ENCODE data around the gene OGG1.
"Not testable (repeated sequence)": the region's sequence is repeated elsewhere in the genome, so short reads cannot be mapped to it uniquely, and the experiment has no call there.

Gene OGG1

GRCh38 chr3:9770276-9770812, 20.6 kb downstream of the OGG1 start:
- no peaks in the 10 kb centered on the region for H3K27me3 ChIP-seq (ENCODE audit: control insufficient read depth in 1 of 2, insufficient read depth in 2 of 2, low read length in 2 of 2)
- peaks cover 32 to 33% of the 10 kb centered on the region in 2 donors for H3K4me1 ChIP-seq (ENCODE audit: control insufficient read depth in 1 of 2, insufficient read depth in 2 of 2, low read length in 2 of 2)
- H3K9me3 ChIP-seq (ENCODE audit: control insufficient read depth in 1 of 2, low read length in 2 of 2) = no peaks in the 10 kb centered on the region
- H3K4me3 ChIP-seq (ENCODE audit: low read depth in 1 of 2, low read length in 2 of 2) = peak overlapping the region; percentile 76 to 83
- H3K36me3 ChIP-seq (ENCODE audit: control insufficient read depth in 1 of 2, insufficient read depth in 2 of 2, low read length in 2 of 2) = peaks cover 0 to 5% of the 10 kb centered on the region in 2 donors
- peak overlapping the region; percentile 84 to 86 for H3K9ac ChIP-seq (ENCODE audit: low read depth in 1 of 2, low read length in 2 of 2)
- peak overlapping the region; percentile 53 for H3K27ac ChIP-seq (ENCODE audit: low read depth, low read length)

DNA sequence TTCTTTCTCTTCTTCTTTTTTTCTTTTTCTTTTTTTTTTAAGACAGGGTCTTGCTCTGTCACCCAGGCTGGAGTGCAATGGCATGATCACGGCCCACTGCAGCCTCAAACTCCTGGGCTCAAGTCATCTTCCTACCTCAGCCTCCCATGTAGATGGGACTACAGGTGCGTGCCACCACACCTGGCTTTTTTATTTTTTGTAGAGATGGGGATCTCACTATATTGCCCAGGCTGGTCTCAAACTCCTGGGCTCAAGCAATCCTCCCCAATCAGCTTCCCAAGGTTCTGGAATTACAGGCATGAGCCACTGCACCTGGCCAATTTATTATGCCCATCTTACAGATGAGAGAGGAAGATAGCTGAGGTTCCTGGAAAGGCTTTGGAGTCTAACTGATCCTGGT, 21.3 kb downstream of the OGG1 start:
- H3K4me3 ChIP-seq (ENCODE audit: low read depth in 1 of 2, low read length in 2 of 2); H3K36me3 ChIP-seq (ENCODE audit: control insufficient read depth in 1 of 2, insufficient read depth in 2 of 2, low read length in 2 of 2); H3K27ac ChIP-seq (ENCODE audit: low read depth, low read length); H3K9me3 ChIP-seq (ENCODE audit: control insufficient read depth in 1 of 2, low read length in 2 of 2); H3K9ac ChIP-seq (ENCODE audit: low read depth in 1 of 2, low read length in 2 of 2); H3K27me3 ChIP-seq (ENCODE audit: control insufficient read depth in 1 of 2, insufficient read depth in 2 of 2, low read length in 2 of 2): not testable (repeated sequence)
- H3K4me1 ChIP-seq (ENCODE audit: control insufficient read depth in 1 of 2, insufficient read depth in 2 of 2, low read length in 2 of 2) = peaks cover 32 to 33% of the 10 kb centered on the region in 2 donors

- H3K27ac ChIP-seq (ENCODE audit: low read depth, low read length) = no peak overlapping the region
- H3K9me3 ChIP-seq (ENCODE audit: control insufficient read depth in 1 of 2, low read length in 2 of 2) = no peaks in the 10 kb centered on the region
- peaks cover 2 to 7% of the 10 kb centered on the region in 2 donors for H3K36me3 ChIP-seq (ENCODE audit: control insufficient read depth in 1 of 2, insufficient read depth in 2 of 2, low read length in 2 of 2)
- H3K27me3 ChIP-seq (ENCODE audit: control insufficient read depth in 1 of 2, insufficient read depth in 2 of 2, low read length in 2 of 2) = no peaks in the 10 kb centered on the region
- H3K9ac ChIP-seq (ENCODE audit: low read depth in 1 of 2, low read length in 2 of 2) = no peak overlapping the region
- peaks cover 43 to 45% of the 10 kb centered on the region in 2 donors for H3K4me1 ChIP-seq (ENCODE audit: control insufficient read depth in 1 of 2, insufficient read depth in 2 of 2, low read length in 2 of 2)
- no peak overlapping the region for H3K4me3 ChIP-seq (ENCODE audit: low read depth in 1 of 2, low read length in 2 of 2)
Measured at GRCh38 chr3:9776896-9777693, 27.3 kb downstream of the OGG1 start.

DNA sequence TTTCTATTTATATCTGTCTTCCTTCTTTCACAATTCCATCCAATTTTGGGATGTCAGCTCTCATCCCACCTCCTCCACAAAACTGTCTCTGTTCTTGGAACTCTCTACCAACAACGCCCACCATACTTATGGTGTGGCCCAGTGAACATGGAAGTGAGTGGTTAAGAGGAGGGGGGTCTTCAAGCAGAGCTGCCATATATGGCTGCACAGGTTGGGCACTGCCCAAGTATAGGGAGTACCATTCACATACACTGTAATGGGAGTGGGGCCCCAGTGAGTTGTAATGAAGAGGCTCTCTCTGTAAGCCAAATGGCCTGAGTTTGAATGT, 27.9 kb downstream of the OGG1 start:
- Histone ChIP-seq H3K4me3 (ENCODE audit: low read depth in 1 of 2, low read length in 2 of 2) (no peak overlapping the region), H3K9ac (ENCODE audit: low read depth in 1 of 2, low read length in 2 of 2) (no peak overlapping the region), H3K4me1 (ENCODE audit: control insufficient read depth in 1 of 2, insufficient read depth in 2 of 2, low read length in 2 of 2) (peaks cover 43 to 45% of the 10 kb centered on the region in 2 donors), H3K9me3 (ENCODE audit: control insufficient read depth in 1 of 2, low read length in 2 of 2) (no peaks in the 10 kb centered on the region), H3K27ac (ENCODE audit: low read depth, low read length) (no peak overlapping the region), H3K36me3 (ENCODE audit: control insufficient read depth in 1 of 2, insufficient read depth in 2 of 2, low read length in 2 of 2) (peaks cover 8 to 12% of the 10 kb centered on the region in 2 donors), H3K27me3 (ENCODE audit: control insufficient read depth in 1 of 2, insufficient read depth in 2 of 2, low read length in 2 of 2) (no peaks in the 10 kb centered on the region)

GRCh38 chr3:9778143-9779074, 28.7 kb downstream of the OGG1 start:
- Histone ChIP-seq H3K27me3 (ENCODE audit: control insufficient read depth in 1 of 2, insufficient read depth in 2 of 2, low read length in 2 of 2) (no peaks in the 10 kb centered on the region), H3K36me3 (ENCODE audit: control insufficient read depth in 1 of 2, insufficient read depth in 2 of 2, low read length in 2 of 2) (peaks cover 10 to 12% of the 10 kb centered on the region in 2 donors), H3K4me3 (ENCODE audit: low read depth in 1 of 2, low read length in 2 of 2) (peak overlapping the region in 1 of 2 donors; percentile 1), H3K4me1 (ENCODE audit: control insufficient read depth in 1 of 2, insufficient read depth in 2 of 2, low read length in 2 of 2) (peaks cover 43 to 45% of the 10 kb centered on the region in 2 donors), H3K9me3 (ENCODE audit: control insufficient read depth in 1 of 2, low read length in 2 of 2) (no peaks in the 10 kb centered on the region), H3K27ac (ENCODE audit: low read depth, low read length) (no peak overlapping the region), H3K9ac (ENCODE audit: low read depth in 1 of 2, low read length in 2 of 2) (peak overlapping the region in 1 of 2 donors; percentile 10)

GRCh38 chr3:9779075-9779593, 29.4 kb downstream of the OGG1 start:
- Histone ChIP-seq H3K4me3 (ENCODE audit: low read depth in 1 of 2, low read length in 2 of 2) (peak overlapping the region in 1 of 2 donors; percentile 1), H3K27me3 (ENCODE audit: control insufficient read depth in 1 of 2, insufficient read depth in 2 of 2, low read length in 2 of 2) (no peaks in the 10 kb centered on the region), H3K9me3 (ENCODE audit: control insufficient read depth in 1 of 2, low read length in 2 of 2) (no peaks in the 10 kb centered on the region), H3K9ac (ENCODE audit: low read depth in 1 of 2, low read length in 2 of 2) (peak overlapping the region in 1 of 2 donors; percentile 10), H3K36me3 (ENCODE audit: control insufficient read depth in 1 of 2, insufficient read depth in 2 of 2, low read length in 2 of 2) (peaks cover 10 to 18% of the 10 kb centered on the region in 2 donors), H3K27ac (ENCODE audit: low read depth, low read length) (peak overlapping the region; percentile 15), H3K4me1 (ENCODE audit: control insufficient read depth in 1 of 2, insufficient read depth in 2 of 2, low read length in 2 of 2) (peaks cover 43 to 45% of the 10 kb centered on the region in 2 donors)

GRCh38 chr3:9779721-9780457, 30.1 kb downstream of the OGG1 start:
- Histone ChIP-seq H3K4me1 (ENCODE audit: control insufficient read depth in 1 of 2, insufficient read depth in 2 of 2, low read length in 2 of 2) (peaks cover 43 to 45% of the 10 kb centered on the region in 2 donors), H3K27ac (ENCODE audit: low read depth, low read length) (peak overlapping the region; percentile 50), H3K36me3 (ENCODE audit: control insufficient read depth in 1 of 2, insufficient read depth in 2 of 2, low read length in 2 of 2) (peaks cover 10 to 20% of the 10 kb centered on the region in 2 donors), H3K27me3 (ENCODE audit: control insufficient read depth in 1 of 2, insufficient read depth in 2 of 2, low read length in 2 of 2) (no peaks in the 10 kb centered on the region), H3K4me3 (ENCODE audit: low read depth in 1 of 2, low read length in 2 of 2) (no peak overlapping the region), H3K9ac (ENCODE audit: low read depth in 1 of 2, low read length in 2 of 2) (peak overlapping the region in 1 of 2 donors; percentile 5), H3K9me3 (ENCODE audit: control insufficient read depth in 1 of 2, low read length in 2 of 2) (no peaks in the 10 kb centered on the region)

DNA sequence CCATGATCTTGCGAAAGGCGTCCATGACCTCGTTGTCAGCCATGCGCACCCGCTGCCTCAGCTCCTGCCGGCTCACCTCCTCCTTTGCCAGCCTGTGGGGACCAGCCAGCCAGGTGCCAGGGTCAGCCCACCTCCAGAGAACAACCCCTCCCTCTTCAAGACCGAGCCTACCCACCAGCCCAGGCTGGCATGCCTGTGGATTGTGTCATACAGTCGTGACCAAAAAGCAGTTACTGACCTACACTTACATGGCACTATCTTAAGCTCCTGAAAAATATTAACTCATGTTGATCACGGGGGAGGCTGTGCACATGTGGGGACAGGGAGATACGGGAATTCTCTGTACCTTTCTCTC, 30.7 kb downstream of the OGG1 start:
- peak overlapping the region in 1 of 2 donors; percentile 15 for H3K9ac ChIP-seq (ENCODE audit: low read depth in 1 of 2, low read length in 2 of 2)
- H3K4me3 ChIP-seq (ENCODE audit: low read depth in 1 of 2, low read length in 2 of 2) = no peak overlapping the region
- H3K4me1 ChIP-seq (ENCODE audit: control insufficient read depth in 1 of 2, insufficient read depth in 2 of 2, low read length in 2 of 2) = peaks cover 43 to 45% of the 10 kb centered on the region in 2 donors
- peaks cover 13 to 25% of the 10 kb centered on the region in 2 donors for H3K36me3 ChIP-seq (ENCODE audit: control insufficient read depth in 1 of 2, insufficient read depth in 2 of 2, low read length in 2 of 2)
- no peaks in the 10 kb centered on the region for H3K9me3 ChIP-seq (ENCODE audit: control insufficient read depth in 1 of 2, low read length in 2 of 2)
- peak overlapping the region; percentile 50 for H3K27ac ChIP-seq (ENCODE audit: low read depth, low read length)
- H3K27me3 ChIP-seq (ENCODE audit: control insufficient read depth in 1 of 2, insufficient read depth in 2 of 2, low read length in 2 of 2) = no peaks in the 10 kb centered on the region

DNA sequence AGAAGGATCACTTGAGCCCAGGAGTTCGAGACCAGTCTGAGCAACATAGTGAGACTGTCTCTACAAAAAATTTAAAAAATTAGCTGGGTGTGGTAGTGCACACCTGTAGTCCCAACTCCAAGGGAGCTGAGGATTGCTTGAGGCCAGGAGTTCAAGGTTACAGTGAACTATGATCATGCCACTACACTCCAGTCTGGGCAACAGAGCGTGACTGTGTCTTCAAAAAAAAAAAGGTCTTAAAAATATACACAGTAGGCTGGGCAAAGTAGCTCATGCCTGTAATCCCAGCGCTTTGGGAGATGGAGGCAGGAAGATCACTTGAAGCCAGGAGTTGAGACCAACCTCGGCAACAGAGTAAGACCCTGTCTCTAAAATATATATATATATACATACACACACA, 31.2 kb downstream of the OGG1 start:
- Histone ChIP-seq H3K4me3 (ENCODE audit: low read depth in 1 of 2, low read length in 2 of 2) (no peak overlapping the region), H3K4me1 (ENCODE audit: control insufficient read depth in 1 of 2, insufficient read depth in 2 of 2, low read length in 2 of 2) (peaks cover 43 to 45% of the 10 kb centered on the region in 2 donors), H3K27me3 (ENCODE audit: control insufficient read depth in 1 of 2, insufficient read depth in 2 of 2, low read length in 2 of 2) (no peaks in the 10 kb centered on the region), H3K27ac (ENCODE audit: low read depth, low read length) (no peak overlapping the region), H3K9me3 (ENCODE audit: control insufficient read depth in 1 of 2, low read length in 2 of 2) (no peaks in the 10 kb centered on the region), H3K36me3 (ENCODE audit: control insufficient read depth in 1 of 2, insufficient read depth in 2 of 2, low read length in 2 of 2) (peaks cover 16 to 28% of the 10 kb centered on the region in 2 donors), H3K9ac (ENCODE audit: low read depth in 1 of 2, low read length in 2 of 2) (no peak overlapping the region)

Measured in duodenal mucosa (tissue), 2 donors.